SH-SY5Y (cell line): Measurements from ENCODE around the gene KRTAP10-5.

ENCODE experiments used
- GATA2 ChIP-seq: IDR thresholded peaks from 2 replicates; pipeline ENCODE4 v1.6.1; 2011; ENCODE audit warnings: mild to moderate bottlenecking, low read depth, low read length
- GATA3 ChIP-seq: IDR thresholded peaks from 2 replicates; pipeline ENCODE4 v1.6.1; 2011; ENCODE audit warnings: low read depth, mild to moderate bottlenecking, low read length, moderate library complexity

- TF ChIP-seq GATA3 (no peak), GATA2 (no peak)
Measured at GRCh38 chr21:44603109-44603875, 22.9 kb upstream of the KRTAP10-5 start.
